HFF-Myc (cell line): Measurements from ENCODE around the gene CRAT.

Source experiments
- DNase-seq: peaks from one replicate; pipeline ENCODE4 v3.0.0-alpha.2; 2011; ENCODE audit warnings: low read depth; ENCODE audit errors: extremely low read depth
- H3K4me3 ChIP-seq: replicated peaks from 2 replicates; pipeline ENCODE4 v1.5.1; 2011; ENCODE audit warnings: low read depth, mild to moderate bottlenecking, control low read depth, low read length
- CTCF ChIP-seq: IDR thresholded peaks from 2 replicates; pipeline ENCODE4 v1.5.1; 2012; ENCODE audit warnings: mild to moderate bottlenecking, low read depth, low read length, control low read depth; ENCODE audit errors: missing control alignments

The CRAT gene

GRCh38 chr9:129070696-129071525, 39.7 kb downstream of the CRAT start:
- no peak overlapping the region for H3K4me3 ChIP-seq
- DNase-seq = no peak
- TF ChIP-seq CTCF = no peak

DNA sequence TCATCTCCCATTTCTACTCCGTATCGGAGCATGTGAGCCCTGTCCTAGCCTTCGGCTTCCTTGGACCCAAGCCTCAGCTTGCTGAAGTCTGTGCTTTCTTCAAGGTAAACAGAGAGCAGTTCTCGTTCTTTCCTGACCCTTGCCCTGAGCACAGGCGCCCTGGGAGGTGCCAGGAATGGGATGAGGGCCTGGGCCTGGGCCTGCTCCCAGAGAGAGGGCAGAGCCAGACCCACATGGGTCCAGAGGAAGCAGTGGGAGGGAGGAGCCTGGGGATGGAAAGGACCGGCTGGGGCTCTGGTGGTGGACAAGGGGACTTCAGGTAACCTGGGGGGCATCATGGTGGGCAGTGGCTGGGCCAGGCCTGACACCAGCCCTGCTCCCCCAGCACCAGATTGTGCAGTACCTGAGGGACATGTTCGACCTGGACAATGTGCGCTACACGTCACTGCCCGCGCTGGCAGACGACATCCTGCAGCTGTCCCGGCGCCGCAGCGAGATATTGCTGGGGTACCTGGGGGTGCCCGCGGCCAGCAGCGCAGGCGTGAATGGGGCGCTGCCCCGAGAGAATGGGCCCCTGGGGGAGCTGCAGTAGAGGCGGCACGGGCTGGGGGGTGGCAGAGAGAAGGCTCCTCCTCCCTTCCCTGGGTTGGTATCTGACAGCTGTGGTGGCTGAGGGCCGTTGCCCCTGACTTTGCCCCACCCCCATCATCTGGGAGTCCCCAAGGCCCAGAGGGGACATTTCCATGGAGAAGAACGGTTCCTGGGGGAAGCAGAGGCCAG, 40.5 kb downstream of the CRAT start:
- no peak for TF ChIP-seq CTCF
- H3K4me3 ChIP-seq = no peak overlapping the region
- DNase-seq = no peak

- no peak for TF ChIP-seq CTCF
- H3K4me3 ChIP-seq = no peak overlapping the region
- no peak for DNase-seq
Observed at GRCh38 chr9:129068990-129069861, 41.4 kb downstream of the CRAT start.

- no peak for TF ChIP-seq CTCF
- H3K4me3 ChIP-seq = no peak overlapping the region
Observed at GRCh38 chr9:129068110-129068509, 42.5 kb downstream of the CRAT start.

GRCh38 chr9:129064499-129064908, 46.1 kb downstream of the CRAT start:
- no peak for DNase-seq
- H3K4me3 ChIP-seq = no peak overlapping the region
- no peak for TF ChIP-seq CTCF

More at GRCh38 chr9:129068110-129068509, 42.5 kb downstream of the CRAT start:
- no peak for DNase-seq

- no peak overlapping the region for H3K4me3 ChIP-seq
- no peak for TF ChIP-seq CTCF
- no peak for DNase-seq
Observed at GRCh38 chr9:129063061-129063460, 47.5 kb downstream of the CRAT start.
